Measurements from ENCODE around the gene TCEAL4.

- TF ChIP-seq POLR2A (IDR thresholded peaks at IDR 0.05) (no peak), POLR2AphosphoS5 (IDR thresholded peaks at IDR 0.05) (no peak)
- TF ChIP-seq, protein P1, sequence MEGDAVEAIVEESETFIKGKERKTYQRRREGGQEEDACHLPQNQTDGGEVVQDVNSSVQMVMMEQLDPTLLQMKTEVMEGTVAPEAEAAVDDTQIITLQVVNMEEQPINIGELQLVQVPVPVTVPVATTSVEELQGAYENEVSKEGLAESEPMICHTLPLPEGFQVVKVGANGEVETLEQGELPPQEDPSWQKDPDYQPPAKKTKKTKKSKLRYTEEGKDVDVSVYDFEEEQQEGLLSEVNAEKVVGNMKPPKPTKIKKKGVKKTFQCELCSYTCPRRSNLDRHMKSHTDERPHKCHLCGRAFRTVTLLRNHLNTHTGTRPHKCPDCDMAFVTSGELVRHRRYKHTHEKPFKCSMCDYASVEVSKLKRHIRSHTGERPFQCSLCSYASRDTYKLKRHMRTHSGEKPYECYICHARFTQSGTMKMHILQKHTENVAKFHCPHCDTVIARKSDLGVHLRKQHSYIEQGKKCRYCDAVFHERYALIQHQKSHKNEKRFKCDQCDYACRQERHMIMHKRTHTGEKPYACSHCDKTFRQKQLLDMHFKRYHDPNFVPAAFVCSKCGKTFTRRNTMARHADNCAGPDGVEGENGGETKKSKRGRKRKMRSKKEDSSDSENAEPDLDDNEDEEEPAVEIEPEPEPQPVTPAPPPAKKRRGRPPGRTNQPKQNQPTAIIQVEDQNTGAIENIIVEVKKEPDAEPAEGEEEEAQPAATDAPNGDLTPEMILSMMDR (IDR thresholded peaks at IDR 0.05 in 8 of 11, conservative IDR thresholded peaks at IDR 0.05 in 3 of 11), result no peak
These were observed 12.1 kb upstream of the TCEAL4 start for GRCh38 chrX:103573202-103573601.
